Heart left ventricle (tissue), 16 donors: ENCODE data around the gene FREY1. TPM values are rescaled to one million over a fixed set of nuclear protein-coding genes. Genes with fewer than 3 reads are reported as not detected.

Experiments used
- ATAC-seq, 4 donors: fragments of 200-7000 bp; cut with Tn5 transposase; one replicate each; pipeline ENCODE4 v1.9.1; 2020 to 2022; ENCODE audit warnings: moderate library complexity in 4 of 4, mild to moderate bottlenecking in 3 of 4, moderate number of reproducible peaks in 1 of 4
- DNase-seq, 5 donors: peaks; one replicate each; pipeline ENCODE4 v3.0.0-alpha.2; 2020
- H3K27ac ChIP-seq, 12 donors: fragments of 200-600 bp; sonication (generic) in 4 of 12; one replicate each; pipeline versions ENCODE4 v1.5.0 to v1.8.0; 2016 to 2022; ENCODE audit warnings: mild to moderate bottlenecking in 2 of 12
- H3K27me3 ChIP-seq, 9 donors: fragments of 200-600 bp; sonication (generic) in 2 of 9; one replicate each; pipeline versions ENCODE4 v1.5.1 to v1.8.0; 2016 to 2022; ENCODE audit warnings: mild to moderate bottlenecking in 3 of 9
- H3K36me3 ChIP-seq, 9 donors: fragments of 200-600 bp; sonication (generic) in 2 of 9; one replicate each; pipeline versions ENCODE4 v1.5.0 to v1.8.0; 2018 to 2022; ENCODE audit warnings: mild to moderate bottlenecking in 2 of 9
- H3K4me1 ChIP-seq, 12 donors: fragments of 200-600 bp; sonication (generic) in 4 of 12; one replicate each; pipeline versions ENCODE4 v1.5.0 to v1.8.0; 2016 to 2022; ENCODE audit warnings: mild to moderate bottlenecking in 3 of 12
- H3K4me3 ChIP-seq, 12 donors: fragments of 200-600 bp; sonication (generic) in 4 of 12; one replicate each; pipeline versions ENCODE4 v1.5.0 to v1.8.0; 2017 to 2022; ENCODE audit warnings: mild to moderate bottlenecking in 9 of 12, moderate library complexity in 4 of 12
- H3K9me3 ChIP-seq, 12 donors: fragments of 200-600 bp; sonication (generic) in 4 of 12; one replicate each; pipeline versions ENCODE4 v1.5.0 to v1.8.0; 2016 to 2022; ENCODE audit warnings: mild to moderate bottlenecking in 1 of 12
- POLR2A ChIP-seq, 2 donors: fragments of 450-650 bp; IDR thresholded peaks; one replicate each; pipeline ENCODE4 v1.6.1; 2017; ENCODE audit warnings: antibody characterized with exemption in 2 of 2, mild to moderate bottlenecking in 2 of 2, moderate library complexity in 2 of 2
- WGBS, 4 donors: extraction: QIAGEN DNeasy Blood & Tissue Kit in 2 of 4; methylation state at CpG; one replicate each; pipeline versions ENCODE4 v1.1.5 to v1.1.7; 2013 to 2018; 5-methylcytosine and 5-hydroxymethylcytosine counted together
- intact Hi-C, 10 donors: fragments of 100-400 bp; cut with DNase I; formaldehyde crosslinking; loops; one replicate each; pipeline versions ENCODE4 v1.11.1 to v1.14.2; 2022
- polyA plus RNA-seq, 2 donors: library from polyadenylated mRNA; stranded (reverse); fragments of 200-250 nt; gene quantifications; one replicate each; pipeline ENCODE4 v1.2.3, GENCODE V29; 2013
- total RNA-seq, 9 donors: library from RNA; depleted of rRNA in 2 of 9; stranded (reverse); fragments of >200 nt in 2 of 9; fragmentation: NEBNext Ultra II Directional in 3 of 9; extraction: Animal tissue kit (Norgen Biotek cat#: 25700) in 3 of 9; gene quantifications; one replicate each; pipeline versions ENCODE4 v1.1.0 to v1.2.4, GENCODE V29; 2016 to 2023
- TF ChIP-seq, protein P1 (sequence below), 12 donors: fragments of 200-600 bp; sonication (generic) in 4 of 12; IDR thresholded peaks; one replicate each; pipeline versions ENCODE4 v1.5.0 to v1.8.0; 2018 to 2022; ENCODE audit warnings: antibody characterized with exemption in 12 of 12, mild to moderate bottlenecking in 5 of 12
- donor health status: ischemic (EF 13 %, LVEDD 7.1; RV severe dilation, severe dysfunction).
- donor health status: healthy with polysubstance abuse.
- donor health status: DM: no; HTN: yes; CAD: no.
- donor health status: DM: no; HTN: no; CAD: no.
- donor health status: ischemic (EF 25% LVEDD 6.9; RV normal size, moderate dysfunction).
- donor health status: ischemic (EF 25% LVEDD 5.7; RV mildly dilated, moderate dysfunction).
- donor health status: healthy.
- donor health status: DM: yes; HTN: yes; CAD: no.
- donor health status: ischemic (EF 35%, LVEDD 5.7; RV mildly dilated, moderate dysfunction).
- donor health status: nonischemic (EF 11% LVEDD 7.7; RV severe dilation, severe dysfunction).
- donor health status: DM: yes; HTN: yes; CAD: no.
- donor health status: PGD.
- donor health status: ischemic (EF 29% LVEDD 5.4; RV normal size, mild dysfunction).
- donor health status: nonischemic (EF 23%, LVEDD 6.1; RV moderate dilation, normal function).

The FREY1 gene
- total and polyA plus RNA-seq, 11 donors: 0.37 to 1.00 (median 0.45) TPM; not detected in 5

DNA sequence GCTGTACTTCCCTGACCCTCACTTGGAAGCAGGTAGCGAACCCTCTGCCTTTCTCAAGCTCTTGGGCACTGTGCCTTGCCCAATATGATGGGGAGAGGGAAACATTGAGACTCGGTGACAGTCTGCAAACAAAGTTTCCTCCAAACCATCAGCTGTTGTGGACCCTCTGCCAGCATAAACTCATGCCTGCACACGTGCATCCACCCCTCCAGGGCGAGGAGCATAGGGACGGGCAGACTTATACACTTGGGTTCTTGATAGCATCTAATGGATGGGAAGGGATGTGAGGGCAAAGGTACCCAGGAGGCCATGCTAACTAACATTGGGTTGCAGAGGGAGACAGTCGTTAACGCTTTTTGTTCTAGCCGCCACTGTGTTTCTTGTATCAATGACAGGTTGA lies 29.9 kb downstream of the FREY1 start:
- intact Hi-C loops: loop anchor here in 2 of 10 donors (10.0 kb wide), 1 partner anchor 128 kb away; no protein-coding TSS in a partner anchor

DNA sequence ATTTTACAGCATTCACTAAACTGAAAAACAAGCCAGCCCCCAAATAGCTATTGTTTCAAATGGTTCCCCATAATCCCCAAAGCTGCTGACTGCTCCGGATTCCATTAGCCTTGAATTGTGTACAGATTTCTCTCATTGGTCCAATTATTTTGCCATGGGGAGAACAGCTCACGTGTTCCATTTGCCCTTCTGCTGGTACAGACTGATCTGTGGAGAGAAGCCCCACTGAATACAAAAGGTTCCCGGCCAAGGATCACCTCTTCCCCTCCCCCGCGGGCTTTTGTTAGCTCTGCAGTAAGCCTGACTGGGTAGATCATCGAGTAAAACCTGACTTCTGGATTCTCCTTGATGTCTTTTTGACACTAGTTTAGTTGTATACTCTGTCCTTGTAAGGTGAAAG lies 30.7 kb downstream of the FREY1 start:
- intact Hi-C loops: loop anchor here in 2 of 10 donors (10.0 kb wide), 1 partner anchor 128 kb away; no protein-coding TSS in a partner anchor
- H3K27me3 ChIP-seq: no peaks in the 10 kb centered on the region
- DNase-seq (no peak), ATAC-seq (peak; percentile 47 to 67 (median 58))
- no peak for TF ChIP-seq POLR2A (IDR thresholded peaks at IDR 0.05)
- TF ChIP-seq, protein P1, sequence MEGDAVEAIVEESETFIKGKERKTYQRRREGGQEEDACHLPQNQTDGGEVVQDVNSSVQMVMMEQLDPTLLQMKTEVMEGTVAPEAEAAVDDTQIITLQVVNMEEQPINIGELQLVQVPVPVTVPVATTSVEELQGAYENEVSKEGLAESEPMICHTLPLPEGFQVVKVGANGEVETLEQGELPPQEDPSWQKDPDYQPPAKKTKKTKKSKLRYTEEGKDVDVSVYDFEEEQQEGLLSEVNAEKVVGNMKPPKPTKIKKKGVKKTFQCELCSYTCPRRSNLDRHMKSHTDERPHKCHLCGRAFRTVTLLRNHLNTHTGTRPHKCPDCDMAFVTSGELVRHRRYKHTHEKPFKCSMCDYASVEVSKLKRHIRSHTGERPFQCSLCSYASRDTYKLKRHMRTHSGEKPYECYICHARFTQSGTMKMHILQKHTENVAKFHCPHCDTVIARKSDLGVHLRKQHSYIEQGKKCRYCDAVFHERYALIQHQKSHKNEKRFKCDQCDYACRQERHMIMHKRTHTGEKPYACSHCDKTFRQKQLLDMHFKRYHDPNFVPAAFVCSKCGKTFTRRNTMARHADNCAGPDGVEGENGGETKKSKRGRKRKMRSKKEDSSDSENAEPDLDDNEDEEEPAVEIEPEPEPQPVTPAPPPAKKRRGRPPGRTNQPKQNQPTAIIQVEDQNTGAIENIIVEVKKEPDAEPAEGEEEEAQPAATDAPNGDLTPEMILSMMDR (IDR thresholded peaks at IDR 0.05): no peak
- peaks cover 0 to 25% (median 2%) of the 10 kb centered on the region in 12 donors for H3K4me1 ChIP-seq
- no peaks in the 10 kb centered on the region for H3K9me3 ChIP-seq
- peaks cover 5 to 100% (median 87%) of the 10 kb centered on the region in 9 donors for H3K36me3 ChIP-seq
- H3K4me3 ChIP-seq: no peak overlapping the region
- WGBS, 4 donors: 46 to 67% (median 62%) methylated on average over 6 of the region's 6 CpGs
- peak overlapping the region in 1 of 12 donors; percentile 71 for H3K27ac ChIP-seq

More for the DNA sequence above, 29.9 kb downstream of the FREY1 start:
- Histone ChIP-seq H3K9me3 (no peaks in the 10 kb centered on the region), H3K4me3 (no peak overlapping the region), H3K36me3 (peaks cover 5 to 100% (median 85%) of the 10 kb centered on the region in 9 donors), H3K4me1 (peaks cover 0 to 28% (median 2%) of the 10 kb centered on the region in 12 donors), H3K27me3 (no peaks in the 10 kb centered on the region), H3K27ac (no peak overlapping the region)
- TF ChIP-seq POLR2A (IDR thresholded peaks at IDR 0.05): no peak
- TF ChIP-seq, protein P1 (IDR thresholded peaks at IDR 0.05): no peak
- ATAC-seq: no peak
- WGBS, 4 donors: 87 to 92% (median 89%) methylated on average over 7 to 8 of the region's 8 CpGs
- DNase-seq: no peak

DNA sequence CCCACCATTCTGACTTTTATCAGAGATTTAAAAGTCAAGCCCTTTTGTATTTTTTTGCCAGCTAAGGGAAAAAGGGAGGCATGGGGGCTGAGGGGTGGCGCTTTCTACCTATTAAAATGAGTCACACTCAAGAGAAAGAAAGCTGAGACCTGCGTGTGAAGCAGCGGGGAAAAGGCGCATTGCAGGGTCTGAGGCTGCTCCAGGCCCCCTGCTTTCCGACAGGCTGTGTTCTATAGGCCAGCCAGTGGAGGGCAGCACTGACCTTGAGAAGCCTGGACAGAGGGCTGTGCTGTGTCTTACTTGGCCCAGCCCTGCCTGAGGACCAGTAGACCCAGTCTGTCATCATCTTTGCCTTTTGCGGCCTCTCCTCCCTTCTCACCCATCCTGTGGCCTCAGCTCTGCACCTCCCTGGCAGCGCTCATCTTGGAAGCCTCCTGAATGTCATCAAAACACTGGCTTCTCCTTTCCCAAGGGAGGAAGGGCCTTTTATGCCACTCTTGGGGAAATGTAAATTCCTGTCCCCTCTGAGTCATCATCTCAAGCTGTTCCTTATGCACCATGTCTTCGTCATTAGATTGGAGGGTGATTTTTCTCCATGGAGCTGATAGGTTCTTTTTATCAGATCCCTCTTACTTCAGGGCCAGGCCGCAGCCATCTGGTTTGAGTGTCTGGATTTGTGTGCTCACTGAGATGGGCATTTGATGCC lies 34.3 kb downstream of the FREY1 start:
- ATAC-seq: peak in 3 of 4 donors; percentile 71 to 74 (median 72)
- no peak overlapping the region for H3K27ac ChIP-seq

DNA sequence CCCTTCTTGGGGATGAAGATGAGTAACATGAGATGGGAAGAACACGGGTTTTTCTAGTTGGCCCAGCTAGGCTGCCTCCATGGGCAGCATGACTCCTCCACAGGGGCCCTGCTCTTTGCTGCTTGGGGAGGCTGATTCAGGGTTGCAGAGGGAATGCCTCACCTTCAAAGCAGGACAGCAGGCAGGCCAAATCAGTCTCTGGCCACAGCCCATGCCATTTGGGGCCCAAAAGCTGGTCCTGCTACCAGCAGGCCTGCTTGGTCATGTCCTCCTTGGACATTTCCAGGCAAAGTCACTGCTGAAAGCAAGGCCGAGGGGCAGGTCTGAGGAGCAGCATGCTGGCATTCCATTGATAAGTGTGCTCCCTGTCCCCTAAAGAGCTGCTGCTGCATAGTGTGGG lies 35.4 kb downstream of the FREY1 start:
- ATAC-seq: no peak
- intact Hi-C loops: loop anchor here in 2 of 10 donors (10.0 kb wide), 1 partner anchor 133 kb away; no protein-coding TSS in a partner anchor
- H3K9me3 ChIP-seq: no peaks in the 10 kb centered on the region
- H3K27ac ChIP-seq: no peak overlapping the region
- 70 to 86% (median 83%) methylated on average over 2 of the region's 2 CpGs for WGBS, 4 donors
- peaks cover 0 to 11% (median 0%) of the 10 kb centered on the region in 12 donors for H3K4me1 ChIP-seq
- TF ChIP-seq, protein P1 (IDR thresholded peaks at IDR 0.05): no peak
- no peak for TF ChIP-seq POLR2A (IDR thresholded peaks at IDR 0.05)
- peaks cover 4 to 100% (median 96%) of the 10 kb centered on the region in 9 donors for H3K36me3 ChIP-seq
- H3K4me3 ChIP-seq: no peak overlapping the region
- H3K27me3 ChIP-seq: no peaks in the 10 kb centered on the region
- no peak for DNase-seq

More for the DNA sequence above, 34.3 kb downstream of the FREY1 start:
- Histone ChIP-seq H3K36me3 (peaks cover 5 to 100% (median 96%) of the 10 kb centered on the region in 9 donors), H3K9me3 (no peaks in the 10 kb centered on the region), H3K27me3 (no peaks in the 10 kb centered on the region), H3K4me1 (peaks cover 0 to 14% (median 0%) of the 10 kb centered on the region in 12 donors), H3K4me3 (no peak overlapping the region)
- intact Hi-C loops: loop anchor here in 2 of 10 donors (10.0 kb wide), 1 partner anchor 132 kb away; no protein-coding TSS in a partner anchor
- peak in 2 of 5 donors; percentile 51 to 57 for DNase-seq
- TF ChIP-seq, protein P1 (IDR thresholded peaks at IDR 0.05): peak; percentile 44 to 70 (median 60)
- TF ChIP-seq POLR2A (IDR thresholded peaks at IDR 0.05): no peak
- 58 to 68% (median 63%) methylated on average over 9 of the region's 9 CpGs for WGBS, 4 donors
